Hepatocyte (in vitro differentiated cells): ENCODE measurements around the gene MSX2.

Source experiments
- CTCF ChIP-seq: fragments of 200-600 bp; sonication (generic); IDR thresholded peaks from 2 replicates; pipeline ENCODE4 v1.5.1; 2016; ENCODE audit warnings: antibody characterized with exemption, mild to moderate bottlenecking; ENCODE audit not compliant: poor library complexity
- EZH2 ChIP-seq: fragments of 200-600 bp; sonication (generic); IDR thresholded peaks from 2 replicates; pipeline ENCODE4 v1.6.1; 2016; ENCODE audit warnings: antibody characterized with exemption, mild to moderate bottlenecking, borderline replicate concordance
- EZH2phosphoT487 ChIP-seq: fragments of 200-600 bp; sonication (generic); IDR thresholded peaks from one replicate; pipeline ENCODE4 v1.6.1; 2018; ENCODE audit warnings: antibody characterized with exemption, mild to moderate bottlenecking, low read depth, moderate library complexity; ENCODE audit not compliant: unreplicated experiment, severe bottlenecking

- TF ChIP-seq CTCF, result no peak
- no peak for TF ChIP-seq EZH2
- no peak for TF ChIP-seq EZH2phosphoT487
Observed at GRCh38 chr5:174692982-174693422, 31.4 kb upstream of the MSX2 start.
